Measurements from ENCODE around the gene MMUT. TPM values are rescaled to one million over a fixed set of nuclear protein-coding genes. Genes with fewer than 3 reads are reported as not detected.
"Not testable (repeated sequence)": the region's sequence is repeated elsewhere in the genome, so short reads cannot be mapped to it uniquely, and the experiment has no call there.

Gene MMUT
- total RNA-seq, result 33.9 TPM
- long read RNA-seq, transcript MUT-201 (13 exons, 3,749 nt), result major isoform, 147 of 192 reads
- long read RNA-seq, partial matches to known transcripts, result 5 of 192 reads
- long read RNA-seq, other reads (novel, unspliced or antisense), result 40 of 192 reads

- ATAC-seq (ENCODE audit: poor library complexity) (peak; percentile 100), DNase-seq (peak; percentile 93)
- intact Hi-C loops (cut with DNase I), result no loop called here
Observed at GRCh38 chr6:49462927-49463611, at the start of gene MMUT, which contains the start of gene CENPQ. TSS of gene MMUT (minus strand) at chr6:49463253. CDS start at chr6:49459466, 3,787 bp downstream. TSS of gene CENPQ (plus strand) at chr6:49463370. CDS start at chr6:49470177, 6,807 bp downstream.

- ATAC-seq (ENCODE audit: poor library complexity) (no peak), DNase-seq (no peak)
- intact Hi-C loops (cut with DNase I), result no loop called here
Observed at GRCh38 chr6:49509342-49509741, 46.3 kb upstream of the MMUT start.

GRCh38 chr6:49506569-49507111 is 43.6 kb upstream of the MMUT start:
- DNase-seq (no peak), ATAC-seq (ENCODE audit: poor library complexity) (no peak)
- intact Hi-C loops (cut with DNase I), result no loop called here

- no peak for DNase-seq
- no peak for ATAC-seq (ENCODE audit: poor library complexity)
- intact Hi-C loops (cut with DNase I), result no loop called here
Observed at GRCh38 chr6:49504666-49505065, 41.6 kb upstream of the MMUT start.

GRCh38 chr6:49499623-49500022 is 36.6 kb upstream of the MMUT start, which contains the start of gene GLYATL3:
TSS of gene GLYATL3 (plus strand) at chr6:49499923. CDS start at chr6:49511991, 12,068 bp downstream.
- intact Hi-C loops (cut with DNase I), result no loop called here
- DNase-seq (no peak), ATAC-seq (ENCODE audit: poor library complexity) (no peak)

GRCh38 chr6:49499126-49499525 is 36.1 kb upstream of the MMUT start:
- DNase-seq, result no peak
- no peak for ATAC-seq (ENCODE audit: poor library complexity)
- intact Hi-C loops (cut with DNase I), result no loop called here

- intact Hi-C loops (cut with DNase I), result no loop called here
- DNase-seq (no peak), ATAC-seq (ENCODE audit: poor library complexity) (no peak)
Observed at GRCh38 chr6:49497304-49497703, 34.3 kb upstream of the MMUT start.

- DNase-seq (no peak), ATAC-seq (ENCODE audit: poor library complexity) (no peak)
- intact Hi-C loops (cut with DNase I), result no loop called here
Observed at GRCh38 chr6:49490633-49491032, 27.6 kb upstream of the MMUT start.

GRCh38 chr6:49483380-49483779 is 20.3 kb upstream of the MMUT start:
- DNase-seq; ATAC-seq (ENCODE audit: poor library complexity); intact Hi-C loops (cut with DNase I): not testable (repeated sequence)

- ATAC-seq (ENCODE audit: poor library complexity); intact Hi-C loops (cut with DNase I); DNase-seq: not testable (repeated sequence)
Observed at GRCh38 chr6:49481846-49482245, 18.8 kb upstream of the MMUT start.

GRCh38 chr6:49479308-49479970 is 16.4 kb upstream of the MMUT start:
- intact Hi-C loops (cut with DNase I), result no loop called here
- no peak for DNase-seq
- ATAC-seq (ENCODE audit: poor library complexity), result no peak

GRCh38 chr6:49476564-49476963 is 13.5 kb upstream of the MMUT start:
- DNase-seq; intact Hi-C loops (cut with DNase I); ATAC-seq (ENCODE audit: poor library complexity): not testable (repeated sequence)

- DNase-seq (no peak), ATAC-seq (ENCODE audit: poor library complexity) (no peak)
- intact Hi-C loops (cut with DNase I), result no loop called here
Observed at GRCh38 chr6:49468042-49468441, 5.0 kb upstream of the MMUT start.

- no peak for DNase-seq
- intact Hi-C loops (cut with DNase I), result no loop called here
- ATAC-seq (ENCODE audit: poor library complexity), result no peak
Observed at GRCh38 chr6:49464691-49465090, 1.6 kb upstream of the MMUT start.

GRCh38 chr6:49463612-49463967 is 537 bp upstream of the MMUT start:
- no peak for DNase-seq
- ATAC-seq (ENCODE audit: poor library complexity), result no peak
- intact Hi-C loops (cut with DNase I), result no loop called here

- intact Hi-C loops (cut with DNase I), result no loop called here
- DNase-seq (no peak), ATAC-seq (ENCODE audit: poor library complexity) (peak; percentile 34)
Observed at GRCh38 chr6:49462599-49462926, 490 bp downstream of the MMUT start.

- intact Hi-C loops (cut with DNase I), result no loop called here
- DNase-seq (no peak), ATAC-seq (ENCODE audit: poor library complexity) (no peak)
Observed at GRCh38 chr6:49462071-49462470, 982 bp downstream of the MMUT start.

- no peak for DNase-seq
- intact Hi-C loops (cut with DNase I), result no loop called here
- no peak for ATAC-seq (ENCODE audit: poor library complexity)
Observed at GRCh38 chr6:49457771-49458170, 5.3 kb downstream of the MMUT start.

GRCh38 chr6:49454787-49455709 is 8.0 kb downstream of the MMUT start:
- DNase-seq (no peak), ATAC-seq (ENCODE audit: poor library complexity) (no peak)
- intact Hi-C loops (cut with DNase I), result no loop called here

Data from Right ventricle myocardium superior (tissue), 1 donor.